NCI-H524 treated with DMSO at 0.1 percent for 48 hours (cell line): Measurements from ENCODE around the gene LRRC37A.
"Not testable (repeated sequence)": the region's sequence is repeated elsewhere in the genome, so short reads cannot be mapped to it uniquely, and the experiment has no call there.

Source experiments
- DNase-seq: peaks from one replicate; lab custom pipeline; 2025; lab: John Stamatoyannopoulos, UW

The LRRC37A gene

GRCh38 chr17:46287587-46287986 is 7.3 kb upstream of the LRRC37A start:
- DNase-seq, result not testable (repeated sequence)

- not testable (repeated sequence) for DNase-seq
These were observed 3.9 kb upstream of the LRRC37A start for GRCh38 chr17:46290906-46291546.

DNA sequence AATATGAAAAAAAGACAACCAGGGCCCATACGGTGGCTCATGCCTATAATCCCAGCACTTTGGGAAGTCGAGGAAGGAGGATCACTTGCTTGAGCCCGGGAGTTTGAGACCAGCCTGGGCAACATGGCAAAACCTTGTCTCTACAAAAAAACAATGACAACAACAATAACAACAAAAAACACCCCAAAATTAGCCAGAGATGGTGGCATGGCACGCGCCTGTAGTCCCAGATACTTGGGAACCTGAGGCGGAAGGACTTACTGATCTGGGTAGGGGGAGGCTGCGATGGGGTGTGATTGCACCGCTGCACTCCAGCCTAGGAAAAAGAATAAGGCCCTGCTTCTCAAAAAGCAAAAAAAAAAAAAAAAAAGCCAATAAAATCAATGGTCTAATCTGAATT is 3.3 kb upstream of the LRRC37A start:
- DNase-seq, result not testable (repeated sequence)

GRCh38 chr17:46341220-46341619 is 46.3 kb downstream of the LRRC37A start:
- not testable (repeated sequence) for DNase-seq

- not testable (repeated sequence) for DNase-seq
These were observed 47.2 kb downstream of the LRRC37A start for GRCh38 chr17:46342131-46342530.

- DNase-seq, result not testable (repeated sequence)
These were observed 53.4 kb downstream of the LRRC37A start for GRCh38 chr17:46348345-46348744.

GRCh38 chr17:46349060-46349459 is 54.1 kb downstream of the LRRC37A start:
- DNase-seq, result not testable (repeated sequence)

- DNase-seq, result not testable (repeated sequence)
These were observed 58.9 kb downstream of the LRRC37A start for GRCh38 chr17:46353856-46354255.

- not testable (repeated sequence) for DNase-seq
These were observed 66.3 kb downstream of the LRRC37A start for GRCh38 chr17:46361145-46361735.

- not testable (repeated sequence) for DNase-seq
These were observed 66.8 kb downstream of the LRRC37A start, which contains the start of gene ARL17B for GRCh38 chr17:46361755-46362154. Gene ARL17B, minus strand, starts transcription at chr17:46361766. Its CDS starts 3,369 bp downstream, at chr17:46358397.

DNA sequence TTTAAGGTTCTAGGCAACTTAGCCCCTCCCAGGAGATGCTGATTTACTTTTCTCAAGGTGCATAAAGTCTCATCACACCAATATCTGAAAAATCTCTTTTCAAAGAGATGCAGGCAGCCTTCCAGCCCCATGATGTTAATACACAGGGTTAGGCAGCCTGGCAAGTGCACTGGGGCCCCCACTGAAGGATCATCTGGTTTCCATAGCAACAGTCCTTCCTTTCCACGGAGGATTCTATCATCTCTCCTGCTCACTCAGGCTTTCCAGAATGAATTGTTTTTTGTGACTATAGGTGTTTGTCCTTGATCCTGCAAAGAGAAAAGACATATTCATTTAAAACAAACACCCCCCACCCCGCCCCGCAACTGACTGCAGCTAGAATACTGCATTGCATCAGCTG is 72.6 kb downstream of the LRRC37A start:
- not testable (repeated sequence) for DNase-seq

DNA sequence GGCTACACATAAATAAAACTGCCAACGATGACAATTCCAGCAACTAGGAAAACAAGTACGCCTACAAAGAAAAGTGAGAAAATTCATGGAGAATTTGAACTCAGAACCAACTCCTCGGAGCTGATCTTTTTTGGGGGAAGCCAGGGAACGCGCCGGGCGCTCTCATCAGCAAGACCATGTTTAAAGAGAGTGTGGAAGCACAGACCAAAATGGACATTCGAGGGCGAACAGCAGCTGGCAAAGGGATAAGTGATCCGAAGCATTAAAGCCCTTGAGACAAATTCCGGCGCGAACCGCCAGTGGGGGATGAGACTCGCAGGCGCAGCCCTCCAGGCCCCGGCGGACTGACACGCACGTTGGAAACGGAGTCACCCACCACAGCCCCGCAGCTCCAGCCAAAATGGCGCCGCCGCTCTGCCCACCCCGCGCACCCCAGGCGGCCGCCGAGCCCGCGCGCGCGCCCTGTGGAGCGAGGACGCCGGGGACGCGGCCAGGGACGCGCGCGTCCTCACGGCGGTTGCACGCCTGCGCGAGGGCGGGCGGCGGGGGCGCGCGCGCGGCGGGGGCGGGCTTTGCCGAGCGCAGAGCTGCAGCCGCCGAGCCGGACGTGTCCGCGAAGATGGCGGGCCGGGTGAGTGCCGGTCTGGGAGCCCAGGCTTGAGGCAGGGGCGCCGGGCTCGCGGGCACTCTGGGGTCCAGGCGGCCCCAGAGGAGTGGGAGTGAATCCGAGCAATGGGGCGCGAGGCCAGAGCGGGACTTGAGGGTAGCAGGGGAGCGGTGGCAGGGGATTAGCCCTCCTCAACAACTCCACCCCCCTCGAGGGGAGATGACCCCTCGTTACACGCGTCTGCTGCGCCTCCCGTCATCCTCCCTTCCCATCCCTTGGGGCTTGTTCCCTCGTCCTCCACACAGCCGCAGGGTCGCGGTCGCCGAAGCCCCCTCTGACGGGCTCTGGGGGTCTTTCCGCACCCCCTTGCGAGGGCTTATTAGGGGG is 77.6 kb downstream of the LRRC37A start:
- DNase-seq, result not testable (repeated sequence)

- DNase-seq, result not testable (repeated sequence)
These were observed 78.5 kb downstream of the LRRC37A start for GRCh38 chr17:46373418-46373817.

- DNase-seq, result not testable (repeated sequence)
These were observed 88.2 kb downstream of the LRRC37A start for GRCh38 chr17:46383118-46383517.

DNA sequence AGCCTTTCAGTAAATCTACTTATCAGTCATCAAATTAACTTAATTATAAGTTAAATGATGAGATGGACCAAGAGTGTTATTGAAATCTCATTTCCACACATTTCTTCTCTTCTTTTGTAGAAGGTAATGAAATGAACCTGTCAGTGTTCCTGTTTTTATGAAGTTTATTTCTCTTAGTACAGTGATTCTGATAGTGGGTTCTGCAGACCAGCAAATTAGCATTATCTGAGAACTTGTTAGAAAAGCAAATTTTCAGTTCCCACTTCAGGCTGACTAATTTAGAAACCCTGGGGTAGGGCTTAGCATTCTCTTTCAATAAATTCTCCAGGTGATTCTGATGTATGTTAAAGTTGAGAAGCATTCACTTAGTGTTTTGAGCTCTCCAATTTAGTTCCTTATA is 90.6 kb downstream of the LRRC37A start:
- not testable (repeated sequence) for DNase-seq
